HepG2 (cell line): ENCODE data around the gene EZH1. TPM values are rescaled to one million over a fixed set of nuclear protein-coding genes. Genes with fewer than 3 reads are reported as not detected.

ENCODE experiments used
- HMGXB3 ChIP-seq: sonication (generic); formaldehyde crosslinking; IDR thresholded peaks from 2 replicates; pipeline ENCODE4 v1.4.0; 2020; ENCODE audit warnings: missing genetic modification reagents, borderline replicate concordance
- MTA1 ChIP-seq: sonication (generic); formaldehyde crosslinking; IDR thresholded peaks from 2 replicates; pipeline ENCODE4 v1.4.0; 2020; ENCODE audit warnings: missing genetic modification reagents, mild to moderate bottlenecking, borderline replicate concordance
- MXD4 ChIP-seq: IDR thresholded peaks from 2 replicates; pipeline ENCODE4 v1.6.1; 2016; ENCODE audit warnings: mild to moderate bottlenecking, missing biosample characterization, missing genetic modification reagents
- ONECUT2 ChIP-seq: sonication (generic); formaldehyde crosslinking; IDR thresholded peaks from 2 replicates; pipeline ENCODE4 v1.4.0; 2020; ENCODE audit warnings: missing genetic modification reagents
- PHF20 ChIP-seq: sonication (generic); formaldehyde crosslinking; IDR thresholded peaks from 2 replicates; pipeline ENCODE4 v1.5.0; 2020; ENCODE audit warnings: mild to moderate bottlenecking, missing genetic modification reagents
- ZC3H4 ChIP-seq: sonication (generic); formaldehyde crosslinking; IDR thresholded peaks from 2 replicates; pipeline ENCODE4 v1.4.0; 2020; ENCODE audit warnings: missing genetic modification reagents, borderline replicate concordance
- ZIK1 ChIP-seq: sonication (generic); formaldehyde crosslinking; IDR thresholded peaks from 2 replicates; pipeline ENCODE4 v1.5.0; 2020; ENCODE audit warnings: mild to moderate bottlenecking, low read depth, missing genetic modification reagents, borderline replicate concordance
- ZNF121 ChIP-seq: sonication (generic); formaldehyde crosslinking; IDR thresholded peaks from 2 replicates; pipeline ENCODE4 v1.5.0; 2020; ENCODE audit warnings: mild to moderate bottlenecking, missing genetic modification reagents
- ZNF160 ChIP-seq: sonication (generic); formaldehyde crosslinking; IDR thresholded peaks from 2 replicates; pipeline ENCODE4 v1.8.0; 2022; ENCODE audit warnings: mild to moderate bottlenecking, inconsistent platforms, missing genetic modification reagents
- ZNF24 ChIP-seq: fragments of 450-650 bp; IDR thresholded peaks from 2 replicates; pipeline ENCODE4 v1.6.1; 2017; ENCODE audit warnings: antibody characterized with exemption, mild to moderate bottlenecking
- ZNF496 ChIP-seq: sonication (generic); formaldehyde crosslinking; IDR thresholded peaks from 2 replicates; pipeline ENCODE4 v1.8.1; 2023; ENCODE audit warnings: mild to moderate bottlenecking, moderate library complexity, missing genetic modification reagents; ENCODE audit not compliant: insufficient replicate concordance
- ZNF563 ChIP-seq: sonication (generic); formaldehyde crosslinking; IDR thresholded peaks from 2 replicates; pipeline ENCODE4 v1.8.0; 2022; ENCODE audit warnings: mild to moderate bottlenecking, moderate library complexity, missing genetic modification reagents
- ZNF841 ChIP-seq: sonication (generic); formaldehyde crosslinking; IDR thresholded peaks from 2 replicates; pipeline ENCODE4 v1.8.1; 2023; ENCODE audit warnings: missing genetic modification reagents, borderline replicate concordance
- polyA plus RNA-seq, 8 experiments: library from polyadenylated mRNA; depleted of rRNA in 3 of 8; stranded (reverse) in 7 of 8; unstranded in 1 of 8; fragments of >200 nt; fragmentation: Illumina TruSeq in 4 of 8; extraction: Trizol in 4 of 8; gene quantifications; 2 replicates each; pipeline versions ENCODE4 v1.2.1 to v1.2.3, GENCODE V29; 2011 to 2016; ENCODE audit warnings: low read depth in 4 of 8, missing spikeins in 1 of 8, mixed read lengths in 1 of 8; ENCODE audit not compliant: insufficient read depth in 1 of 8
- total RNA-seq, 5 experiments: library from RNA; depleted of rRNA; stranded (reverse); fragments of >200 nt; fragmentation: Illumina TruSeq; extraction: Trizol; gene quantifications; 2 replicates each; pipeline ENCODE4 v1.2.3, GENCODE V29; 2016; ENCODE audit warnings: low read depth in 1 of 5
- TF ChIP-seq, protein P1 (sequence below): sonication (generic); formaldehyde crosslinking; IDR thresholded peaks from 2 replicates; pipeline ENCODE4 v1.4.0; 2020; ENCODE audit warnings: missing genetic modification reagents, borderline replicate concordance
- TF ChIP-seq, protein P2 (sequence below): sonication (generic); formaldehyde crosslinking; IDR thresholded peaks from 2 replicates; pipeline ENCODE4 v1.8.1; 2023; ENCODE audit warnings: mild to moderate bottlenecking, missing genetic modification reagents
- TF ChIP-seq, protein P3 (sequence below): sonication (generic); formaldehyde crosslinking; IDR thresholded peaks from 2 replicates; pipeline ENCODE4 v1.8.0; 2022; ENCODE audit warnings: missing genetic modification reagents, mild to moderate bottlenecking, borderline replicate concordance

Gene EZH1
- total and polyA plus RNA-seq, 2 of the 13 experiments (the other 11 are each of a cell fraction or from before 2014, with no cell fraction given): 11.6 to 24.0 TPM

DNA sequence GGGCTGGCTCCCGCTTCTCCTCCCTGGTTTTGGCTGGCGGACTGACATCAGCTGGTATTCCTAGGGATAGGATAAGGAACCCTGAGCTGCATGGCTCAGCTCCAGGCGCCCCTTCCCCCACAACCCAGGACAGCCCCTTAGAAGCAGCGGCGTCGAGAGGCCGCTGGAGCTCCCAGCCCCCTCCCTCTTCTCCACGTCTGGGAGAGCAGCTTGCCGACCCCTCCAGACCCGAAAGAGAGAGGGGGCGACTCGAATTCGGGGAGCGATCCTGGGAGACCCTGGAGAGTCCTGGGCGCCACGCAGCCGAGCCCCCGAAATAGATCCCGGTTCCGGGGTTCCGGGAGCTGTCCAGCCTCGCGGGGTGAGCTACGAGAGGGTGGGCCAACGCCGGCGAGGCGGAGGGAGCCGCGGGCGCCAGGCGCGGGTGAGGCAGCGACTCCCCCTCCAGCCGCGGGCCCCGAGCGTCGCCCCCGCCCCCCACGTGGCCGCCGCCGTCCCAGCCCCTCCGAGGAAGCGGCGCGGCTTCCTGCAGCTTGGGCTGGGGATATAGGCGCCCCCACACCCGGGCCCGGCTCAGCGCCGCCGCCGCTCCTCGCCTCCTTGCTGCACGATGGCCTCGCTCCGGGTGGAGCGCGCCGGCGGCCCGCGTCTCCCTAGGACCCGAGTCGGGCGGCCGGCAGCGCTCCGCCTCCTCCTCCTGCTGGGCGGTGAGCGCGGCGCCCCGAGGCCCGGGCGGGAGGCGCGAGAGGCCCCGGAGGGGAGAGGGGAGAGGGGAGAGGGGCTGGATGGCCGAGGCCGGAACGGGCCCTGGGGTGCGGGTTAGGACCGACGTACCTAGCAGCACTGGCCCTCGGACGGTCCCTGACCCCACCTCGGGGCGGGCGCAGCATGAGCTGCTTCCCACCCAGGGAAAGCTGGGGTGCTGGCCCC, 16.1 kb upstream of the EZH1 start, which contains the start of gene RAMP2 (continued):
- TF ChIP-seq, protein P1, sequence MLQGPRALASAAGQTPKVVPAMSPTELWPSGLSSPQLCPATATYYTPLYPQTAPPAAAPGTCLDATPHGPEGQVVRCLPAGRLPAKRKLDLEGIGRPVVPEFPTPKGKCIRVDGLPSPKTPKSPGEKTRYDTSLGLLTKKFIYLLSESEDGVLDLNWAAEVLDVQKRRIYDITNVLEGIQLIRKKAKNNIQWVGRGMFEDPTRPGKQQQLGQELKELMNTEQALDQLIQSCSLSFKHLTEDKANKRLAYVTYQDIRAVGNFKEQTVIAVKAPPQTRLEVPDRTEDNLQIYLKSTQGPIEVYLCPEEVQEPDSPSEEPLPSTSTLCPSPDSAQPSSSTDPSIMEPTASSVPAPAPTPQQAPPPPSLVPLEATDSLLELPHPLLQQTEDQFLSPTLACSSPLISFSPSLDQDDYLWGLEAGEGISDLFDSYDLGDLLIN: no peak
- no peak for TF ChIP-seq MTA1 (CRISPR knock-in tag)
- TF ChIP-seq ZNF160 (CRISPR knock-in tag): no peak; the same call in 1 of the 2 replicates
- no peak for TF ChIP-seq ZNF121 (CRISPR knock-in tag)
- no peak for TF ChIP-seq ZNF24
- no peak for TF ChIP-seq MXD4
- TF ChIP-seq, protein P2, sequence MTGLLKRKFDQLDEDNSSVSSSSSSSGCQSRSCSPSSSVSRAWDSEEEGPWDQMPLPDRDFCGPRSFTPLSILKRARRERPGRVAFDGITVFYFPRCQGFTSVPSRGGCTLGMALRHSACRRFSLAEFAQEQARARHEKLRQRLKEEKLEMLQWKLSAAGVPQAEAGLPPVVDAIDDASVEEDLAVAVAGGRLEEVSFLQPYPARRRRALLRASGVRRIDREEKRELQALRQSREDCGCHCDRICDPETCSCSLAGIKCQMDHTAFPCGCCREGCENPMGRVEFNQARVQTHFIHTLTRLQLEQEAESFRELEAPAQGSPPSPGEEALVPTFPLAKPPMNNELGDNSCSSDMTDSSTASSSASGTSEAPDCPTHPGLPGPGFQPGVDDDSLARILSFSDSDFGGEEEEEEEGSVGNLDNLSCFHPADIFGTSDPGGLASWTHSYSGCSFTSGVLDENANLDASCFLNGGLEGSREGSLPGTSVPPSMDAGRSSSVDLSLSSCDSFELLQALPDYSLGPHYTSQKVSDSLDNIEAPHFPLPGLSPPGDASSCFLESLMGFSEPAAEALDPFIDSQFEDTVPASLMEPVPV (CRISPR knock-in tag): no peak
- peak; percentile 56; the same call in 1 of the 2 replicates for TF ChIP-seq ZIK1 (CRISPR knock-in tag)
- no peak for TF ChIP-seq PHF20 (CRISPR knock-in tag)
- TF ChIP-seq, protein P3, sequence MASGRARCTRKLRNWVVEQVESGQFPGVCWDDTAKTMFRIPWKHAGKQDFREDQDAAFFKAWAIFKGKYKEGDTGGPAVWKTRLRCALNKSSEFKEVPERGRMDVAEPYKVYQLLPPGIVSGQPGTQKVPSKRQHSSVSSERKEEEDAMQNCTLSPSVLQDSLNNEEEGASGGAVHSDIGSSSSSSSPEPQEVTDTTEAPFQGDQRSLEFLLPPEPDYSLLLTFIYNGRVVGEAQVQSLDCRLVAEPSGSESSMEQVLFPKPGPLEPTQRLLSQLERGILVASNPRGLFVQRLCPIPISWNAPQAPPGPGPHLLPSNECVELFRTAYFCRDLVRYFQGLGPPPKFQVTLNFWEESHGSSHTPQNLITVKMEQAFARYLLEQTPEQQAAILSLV: no peak
- TF ChIP-seq ONECUT2 (CRISPR knock-in tag): no peak
- TF ChIP-seq ZNF563 (CRISPR knock-in tag): peak; percentile 85
- TF ChIP-seq ZC3H4: no peak
- no peak for TF ChIP-seq ZNF841
- no peak for TF ChIP-seq ZNF496
- TF ChIP-seq HMGXB3 (CRISPR knock-in tag): no peak
